HepG2 (cell line): ENCODE data around the gene HCRTR1. TPM values are rescaled to one million over a fixed set of nuclear protein-coding genes. Genes with fewer than 3 reads are reported as not detected.

ENCODE experiments used
- EEA1 ChIP-seq: sonication (generic); formaldehyde crosslinking; IDR thresholded peaks from 2 replicates; pipeline ENCODE4 v1.5.1; 2020; ENCODE audit warnings: mild to moderate bottlenecking, missing genetic modification reagents, borderline replicate concordance
- GABPA ChIP-seq, 2 experiments: IDR thresholded peaks; 2 replicates each; pipeline ENCODE4 v1.6.1; 2011 to 2016; ENCODE audit warnings: low read depth in 2 of 2, low read length in 1 of 2, missing biosample characterization in 1 of 2, missing genetic modification characterization in 1 of 2
- MAF1 ChIP-seq: sonication (generic); formaldehyde crosslinking; IDR thresholded peaks from 2 replicates; pipeline ENCODE4 v1.5.0; 2020; ENCODE audit warnings: missing genetic modification reagents, borderline replicate concordance
- SOX13 ChIP-seq, 3 experiments: fragments of 450-650 bp in 1 of 3; sonication (generic) in 1 of 3; formaldehyde crosslinking in 1 of 3; IDR thresholded peaks in 2 of 3; conservative IDR thresholded peaks in 1 of 3; 2 replicates each; pipeline versions ENCODE4 v1.5.0 to v1.6.1; 2016 to 2020; ENCODE audit warnings: antibody characterized with exemption in 1 of 3, mild to moderate bottlenecking in 1 of 3, missing compliant biosample characterization in 1 of 3, missing genetic modification reagents in 1 of 3, moderate library complexity in 1 of 3
- SPEN ChIP-seq: sonication (generic); formaldehyde crosslinking; IDR thresholded peaks from 2 replicates; pipeline ENCODE4 v1.5.1; 2020; ENCODE audit warnings: low read depth, mild to moderate bottlenecking, missing genetic modification reagents
- TARDBP ChIP-seq: sonication (generic); formaldehyde crosslinking; IDR thresholded peaks from 2 replicates; pipeline ENCODE4 v1.8.0; 2022; ENCODE audit warnings: mild to moderate bottlenecking, missing genetic modification reagents
- ZNF331 ChIP-seq: sonication (generic); formaldehyde crosslinking; IDR thresholded peaks from 2 replicates; pipeline ENCODE4 v1.4.0; 2020; ENCODE audit warnings: missing genetic modification reagents
- ZNF570 ChIP-seq: sonication (generic); formaldehyde crosslinking; IDR thresholded peaks from 2 replicates; pipeline ENCODE4 v1.4.0; 2020; ENCODE audit warnings: mild to moderate bottlenecking, missing genetic modification reagents, borderline replicate concordance
- polyA plus RNA-seq, 8 experiments: library from polyadenylated mRNA; depleted of rRNA in 3 of 8; stranded (reverse) in 7 of 8; unstranded in 1 of 8; fragments of >200 nt; fragmentation: Illumina TruSeq in 4 of 8; extraction: Trizol in 4 of 8; gene quantifications; 2 replicates each; pipeline versions ENCODE4 v1.2.1 to v1.2.3, GENCODE V29; 2011 to 2016; ENCODE audit warnings: low read depth in 4 of 8, missing spikeins in 1 of 8, mixed read lengths in 1 of 8; ENCODE audit not compliant: insufficient read depth in 1 of 8
- total RNA-seq, 5 experiments: library from RNA; depleted of rRNA; stranded (reverse); fragments of >200 nt; fragmentation: Illumina TruSeq; extraction: Trizol; gene quantifications; 2 replicates each; pipeline ENCODE4 v1.2.3, GENCODE V29; 2016; ENCODE audit warnings: low read depth in 1 of 5
- TF ChIP-seq, protein P1 (sequence below): sonication (generic); formaldehyde crosslinking; IDR thresholded peaks from 2 replicates; pipeline ENCODE4 v1.5.0; 2020; ENCODE audit warnings: mild to moderate bottlenecking, missing genetic modification reagents, moderate library complexity
- TF ChIP-seq, protein P2 (sequence below): sonication (generic); formaldehyde crosslinking; IDR thresholded peaks from 2 replicates; pipeline ENCODE4 v1.8.0; 2022; ENCODE audit warnings: missing genetic modification reagents, mild to moderate bottlenecking, inconsistent platforms, borderline replicate concordance
- TF ChIP-seq, protein P3 (sequence below): sonication (generic); formaldehyde crosslinking; IDR thresholded peaks from 2 replicates; pipeline ENCODE4 v1.4.0; 2020; ENCODE audit warnings: mild to moderate bottlenecking, missing genetic modification reagents
- TF ChIP-seq, protein P4 (sequence below): sonication (generic); formaldehyde crosslinking; IDR thresholded peaks from 2 replicates; pipeline ENCODE4 v1.5.0; 2020; ENCODE audit warnings: mild to moderate bottlenecking, missing genetic modification reagents
- TF ChIP-seq, protein P5 (sequence below): sonication (generic); formaldehyde crosslinking; IDR thresholded peaks from 2 replicates; pipeline ENCODE4 v1.8.1; 2023; ENCODE audit warnings: mild to moderate bottlenecking, missing genetic modification reagents
- TF ChIP-seq, protein P6 (sequence below): sonication (generic); formaldehyde crosslinking; IDR thresholded peaks from 2 replicates; pipeline ENCODE4 v1.4.0; 2020; ENCODE audit warnings: missing genetic modification reagents
- TF ChIP-seq, protein P7 (sequence below): IDR thresholded peaks from 2 replicates; pipeline ENCODE4 v1.6.1; 2016; ENCODE audit warnings: mild to moderate bottlenecking

The HCRTR1 gene
- total and polyA plus RNA-seq, 2 of the 13 experiments (the other 11 are each of a cell fraction or from before 2014, with no cell fraction given), result not detected

DNA sequence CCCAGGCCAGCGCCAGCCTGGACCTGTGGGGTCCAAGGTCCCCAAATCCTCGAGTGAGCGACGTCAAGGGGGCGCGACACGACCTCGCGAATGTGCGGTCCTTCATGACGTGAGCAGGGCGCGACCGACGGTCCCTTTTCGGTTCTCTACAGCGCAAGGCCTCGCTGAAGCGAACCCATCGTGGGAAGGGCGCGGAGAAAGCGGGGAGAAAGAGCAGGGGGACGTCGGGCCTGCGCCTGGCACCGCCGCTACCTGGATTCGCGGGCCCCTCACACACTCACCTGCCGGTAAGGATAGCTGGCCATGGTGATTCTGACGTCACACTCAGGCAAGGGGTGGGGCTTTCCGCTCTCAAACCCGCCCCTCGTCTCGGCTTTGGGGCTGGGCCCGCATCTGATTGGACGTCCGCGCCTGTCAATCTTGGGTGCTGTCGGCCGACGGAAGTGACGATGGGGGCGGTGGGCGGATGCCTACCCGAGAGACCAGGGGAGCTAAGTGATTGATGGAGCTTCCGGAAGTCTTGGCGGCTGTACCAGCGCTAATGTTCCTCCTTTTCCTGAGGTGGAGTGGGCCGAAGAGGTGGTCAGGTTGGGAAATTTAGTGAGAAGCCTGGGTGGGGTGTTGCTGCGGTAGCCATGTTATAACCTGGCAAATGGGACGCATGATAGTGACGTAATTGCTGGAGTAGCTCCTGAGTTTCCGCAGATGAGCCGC is 27.2 kb downstream of the HCRTR1 start, which contains the start of gene PEF1 (continued):
- TF ChIP-seq, protein P1, sequence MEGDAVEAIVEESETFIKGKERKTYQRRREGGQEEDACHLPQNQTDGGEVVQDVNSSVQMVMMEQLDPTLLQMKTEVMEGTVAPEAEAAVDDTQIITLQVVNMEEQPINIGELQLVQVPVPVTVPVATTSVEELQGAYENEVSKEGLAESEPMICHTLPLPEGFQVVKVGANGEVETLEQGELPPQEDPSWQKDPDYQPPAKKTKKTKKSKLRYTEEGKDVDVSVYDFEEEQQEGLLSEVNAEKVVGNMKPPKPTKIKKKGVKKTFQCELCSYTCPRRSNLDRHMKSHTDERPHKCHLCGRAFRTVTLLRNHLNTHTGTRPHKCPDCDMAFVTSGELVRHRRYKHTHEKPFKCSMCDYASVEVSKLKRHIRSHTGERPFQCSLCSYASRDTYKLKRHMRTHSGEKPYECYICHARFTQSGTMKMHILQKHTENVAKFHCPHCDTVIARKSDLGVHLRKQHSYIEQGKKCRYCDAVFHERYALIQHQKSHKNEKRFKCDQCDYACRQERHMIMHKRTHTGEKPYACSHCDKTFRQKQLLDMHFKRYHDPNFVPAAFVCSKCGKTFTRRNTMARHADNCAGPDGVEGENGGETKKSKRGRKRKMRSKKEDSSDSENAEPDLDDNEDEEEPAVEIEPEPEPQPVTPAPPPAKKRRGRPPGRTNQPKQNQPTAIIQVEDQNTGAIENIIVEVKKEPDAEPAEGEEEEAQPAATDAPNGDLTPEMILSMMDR, result peak; percentile 2; the same call in 1 of the 2 replicates
- TF ChIP-seq, protein P2, sequence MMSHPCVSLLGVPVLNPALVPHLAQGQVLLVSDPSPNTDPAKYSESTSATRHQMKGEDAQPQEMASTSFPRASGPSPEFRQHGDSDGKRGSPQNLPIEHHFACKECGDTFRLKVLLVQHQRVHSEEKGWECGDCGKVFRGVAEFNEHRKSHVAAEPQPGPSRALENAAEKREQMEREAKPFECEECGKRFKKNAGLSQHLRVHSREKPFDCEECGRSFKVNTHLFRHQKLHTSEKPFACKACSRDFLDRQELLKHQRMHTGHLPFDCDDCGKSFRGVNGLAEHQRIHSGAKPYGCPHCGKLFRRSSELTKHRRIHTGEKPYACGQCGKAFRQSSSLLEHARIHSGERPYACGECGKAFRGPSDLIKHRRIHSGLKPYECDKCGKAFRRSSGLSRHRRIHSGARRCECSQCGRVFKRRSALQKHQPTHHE (CRISPR knock-in tag), result peak; percentile 53; the same call in 1 of the 2 replicates
- TF ChIP-seq ZNF570 (CRISPR knock-in tag) (no peak), MAF1 (CRISPR knock-in tag) (no peak; the same call in none of the 2 replicates), ZNF331 (CRISPR knock-in tag) (peak; percentile 58; the same call in 1 of the 2 replicates), TARDBP (CRISPR knock-in tag) (peak; percentile 79; the same call in 1 of the 2 replicates), EEA1 (CRISPR knock-in tag) (no peak), GABPA (IDR thresholded peaks at IDR 0.05; ENCODE audit: low read depth, low read length) (peak; percentile 94), GABPA (CRISPR knock-in tag; IDR thresholded peaks at IDR 0.05; ENCODE audit: low read depth) (peak; percentile 98), SOX13 (IDR thresholded peaks at IDR 0.05) (no peak), SOX13 (CRISPR knock-in tag; conservative IDR thresholded peaks at IDR 0.05 in 1 of 2, IDR thresholded peaks at IDR 0.05 in 1 of 2) (peak in 1 of 2 experiments; percentile 53; a peak in 1 of 4 replicates), SPEN (CRISPR knock-in tag) (peak; percentile 62; the same call in 1 of the 2 replicates)
- TF ChIP-seq, protein P3, sequence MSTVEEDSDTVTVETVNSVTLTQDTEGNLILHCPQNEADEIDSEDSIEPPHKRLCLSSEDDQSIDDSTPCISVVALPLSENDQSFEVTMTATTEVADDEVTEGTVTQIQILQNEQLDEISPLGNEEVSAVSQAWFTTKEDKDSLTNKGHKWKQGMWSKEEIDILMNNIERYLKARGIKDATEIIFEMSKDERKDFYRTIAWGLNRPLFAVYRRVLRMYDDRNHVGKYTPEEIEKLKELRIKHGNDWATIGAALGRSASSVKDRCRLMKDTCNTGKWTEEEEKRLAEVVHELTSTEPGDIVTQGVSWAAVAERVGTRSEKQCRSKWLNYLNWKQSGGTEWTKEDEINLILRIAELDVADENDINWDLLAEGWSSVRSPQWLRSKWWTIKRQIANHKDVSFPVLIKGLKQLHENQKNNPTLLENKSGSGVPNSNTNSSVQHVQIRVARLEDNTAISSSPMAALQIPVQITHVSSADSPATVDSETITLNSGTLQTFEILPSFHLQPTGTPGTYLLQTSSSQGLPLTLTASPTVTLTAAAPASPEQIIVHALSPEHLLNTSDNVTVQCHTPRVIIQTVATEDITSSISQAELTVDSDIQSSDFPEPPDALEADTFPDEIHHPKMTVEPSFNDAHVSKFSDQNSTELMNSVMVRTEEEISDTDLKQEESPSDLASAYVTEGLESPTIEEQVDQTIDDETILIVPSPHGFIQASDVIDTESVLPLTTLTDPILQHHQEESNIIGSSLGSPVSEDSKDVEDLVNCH (CRISPR knock-in tag), result no peak
- TF ChIP-seq, protein P4, sequence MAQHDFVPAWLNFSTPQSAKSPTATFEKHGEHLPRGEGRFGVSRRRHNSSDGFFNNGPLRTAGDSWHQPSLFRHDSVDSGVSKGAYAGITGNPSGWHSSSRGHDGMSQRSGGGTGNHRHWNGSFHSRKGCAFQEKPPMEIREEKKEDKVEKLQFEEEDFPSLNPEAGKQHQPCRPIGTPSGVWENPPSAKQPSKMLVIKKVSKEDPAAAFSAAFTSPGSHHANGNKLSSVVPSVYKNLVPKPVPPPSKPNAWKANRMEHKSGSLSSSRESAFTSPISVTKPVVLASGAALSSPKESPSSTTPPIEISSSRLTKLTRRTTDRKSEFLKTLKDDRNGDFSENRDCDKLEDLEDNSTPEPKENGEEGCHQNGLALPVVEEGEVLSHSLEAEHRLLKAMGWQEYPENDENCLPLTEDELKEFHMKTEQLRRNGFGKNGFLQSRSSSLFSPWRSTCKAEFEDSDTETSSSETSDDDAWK (CRISPR knock-in tag), result no peak
- TF ChIP-seq, protein P5, sequence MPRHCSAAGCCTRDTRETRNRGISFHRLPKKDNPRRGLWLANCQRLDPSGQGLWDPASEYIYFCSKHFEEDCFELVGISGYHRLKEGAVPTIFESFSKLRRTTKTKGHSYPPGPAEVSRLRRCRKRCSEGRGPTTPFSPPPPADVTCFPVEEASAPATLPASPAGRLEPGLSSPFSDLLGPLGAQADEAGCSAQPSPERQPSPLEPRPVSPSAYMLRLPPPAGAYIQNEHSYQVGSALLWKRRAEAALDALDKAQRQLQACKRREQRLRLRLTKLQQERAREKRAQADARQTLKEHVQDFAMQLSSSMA, result no peak
- TF ChIP-seq, protein P6, sequence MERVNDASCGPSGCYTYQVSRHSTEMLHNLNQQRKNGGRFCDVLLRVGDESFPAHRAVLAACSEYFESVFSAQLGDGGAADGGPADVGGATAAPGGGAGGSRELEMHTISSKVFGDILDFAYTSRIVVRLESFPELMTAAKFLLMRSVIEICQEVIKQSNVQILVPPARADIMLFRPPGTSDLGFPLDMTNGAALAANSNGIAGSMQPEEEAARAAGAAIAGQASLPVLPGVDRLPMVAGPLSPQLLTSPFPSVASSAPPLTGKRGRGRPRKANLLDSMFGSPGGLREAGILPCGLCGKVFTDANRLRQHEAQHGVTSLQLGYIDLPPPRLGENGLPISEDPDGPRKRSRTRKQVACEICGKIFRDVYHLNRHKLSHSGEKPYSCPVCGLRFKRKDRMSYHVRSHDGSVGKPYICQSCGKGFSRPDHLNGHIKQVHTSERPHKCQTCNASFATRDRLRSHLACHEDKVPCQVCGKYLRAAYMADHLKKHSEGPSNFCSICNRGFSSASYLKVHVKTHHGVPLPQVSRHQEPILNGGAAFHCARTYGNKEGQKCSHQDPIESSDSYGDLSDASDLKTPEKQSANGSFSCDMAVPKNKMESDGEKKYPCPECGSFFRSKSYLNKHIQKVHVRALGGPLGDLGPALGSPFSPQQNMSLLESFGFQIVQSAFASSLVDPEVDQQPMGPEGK (CRISPR knock-in tag), result peak; percentile 74
- TF ChIP-seq, protein P7, sequence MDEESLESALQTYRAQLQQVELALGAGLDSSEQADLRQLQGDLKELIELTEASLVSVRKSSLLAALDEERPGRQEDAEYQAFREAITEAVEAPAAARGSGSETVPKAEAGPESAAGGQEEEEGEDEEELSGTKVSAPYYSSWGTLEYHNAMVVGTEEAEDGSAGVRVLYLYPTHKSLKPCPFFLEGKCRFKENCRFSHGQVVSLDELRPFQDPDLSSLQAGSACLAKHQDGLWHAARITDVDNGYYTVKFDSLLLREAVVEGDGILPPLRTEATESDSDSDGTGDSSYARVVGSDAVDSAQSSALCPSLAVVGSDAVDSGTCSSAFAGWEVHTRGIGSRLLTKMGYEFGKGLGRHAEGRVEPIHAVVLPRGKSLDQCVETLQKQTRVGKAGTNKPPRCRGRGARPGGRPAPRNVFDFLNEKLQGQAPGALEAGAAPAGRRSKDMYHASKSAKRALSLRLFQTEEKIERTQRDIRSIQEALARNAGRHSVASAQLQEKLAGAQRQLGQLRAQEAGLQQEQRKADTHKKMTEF (CRISPR knock-in tag), result peak; percentile 90; the same call in 1 of the 2 replicates
